MM.1S (cell line): ENCODE data around the gene NCSTN.

Experiments used
- DNase-seq: peaks from one replicate; pipeline ENCODE4 v3.0.0-alpha.2; 2015
- H2AFZ ChIP-seq: fragments of 300-600 bp; sonication (generic); 2 replicates; pipeline ENCODE4 v1.6.0; 2016; ENCODE audit warnings: antibody characterized with exemption, low read length
- H3F3A ChIP-seq: fragments of 300-600 bp; sonication (generic); 2 replicates; pipeline ENCODE4 v1.6.1; 2016; ENCODE audit warnings: mild to moderate bottlenecking, antibody characterized with exemption, low read length, moderate library complexity, mixed read lengths; ENCODE audit not compliant: insufficient read depth
- H3K27ac ChIP-seq: fragments of 300-600 bp; sonication (generic); 2 replicates; pipeline ENCODE4 v1.5.1; 2016; ENCODE audit warnings: mild to moderate bottlenecking, low read length
- H3K27me3 ChIP-seq: fragments of 300-600 bp; sonication (generic); replicated peaks from 2 replicates; pipeline ENCODE4 v1.6.0; 2016; ENCODE audit warnings: low read length; ENCODE audit not compliant: insufficient read depth
- H3K36me3 ChIP-seq: fragments of 300-600 bp; sonication (generic); replicated peaks from 2 replicates; pipeline ENCODE4 v1.6.1; 2016; ENCODE audit warnings: mild to moderate bottlenecking, low read length, mixed read lengths; ENCODE audit not compliant: insufficient read depth
- H3K4me1 ChIP-seq: fragments of 300-600 bp; sonication (generic); 2 replicates; pipeline ENCODE4 v1.6.1; 2016; ENCODE audit warnings: low read length, mixed read lengths
- H3K4me2 ChIP-seq: fragments of 300-600 bp; sonication (generic); 2 replicates; pipeline ENCODE4 v1.6.0; 2016; ENCODE audit warnings: low read depth, low read length
- H3K4me3 ChIP-seq: fragments of 300-600 bp; sonication (generic); 2 replicates; pipeline ENCODE4 v1.5.1; 2016; ENCODE audit warnings: low read length, mixed read lengths
- H3K79me2 ChIP-seq: fragments of 300-600 bp; sonication (generic); 2 replicates; pipeline ENCODE4 v1.6.1; 2016; ENCODE audit warnings: mixed run types, low read length, mixed read lengths
- H3K9ac ChIP-seq: fragments of 300-600 bp; sonication (generic); 2 replicates; pipeline ENCODE4 v1.6.1; 2016; ENCODE audit warnings: low read length, mixed read lengths
- H3K9me2 ChIP-seq: fragments of 300-600 bp; sonication (generic); replicated peaks from 2 replicates; pipeline ENCODE4 v1.6.1; 2016; ENCODE audit warnings: mild to moderate bottlenecking, low read length, mixed read lengths; ENCODE audit not compliant: insufficient read depth
- H3K9me3 ChIP-seq: fragments of 300-600 bp; sonication (generic); replicated peaks from 2 replicates; pipeline ENCODE4 v1.6.1; 2016; ENCODE audit warnings: mild to moderate bottlenecking, low read length, mixed read lengths; ENCODE audit not compliant: insufficient read depth
- H4K20me1 ChIP-seq: fragments of 300-600 bp; sonication (generic); 2 replicates; pipeline ENCODE4 v1.6.1; 2016; ENCODE audit warnings: mild to moderate bottlenecking, low read length, moderate library complexity, mixed read lengths; ENCODE audit not compliant: insufficient read depth
- CTCF ChIP-seq: fragments of 300-600 bp; sonication (generic); IDR thresholded peaks from 2 replicates; pipeline ENCODE4 v1.5.1; 2016; ENCODE audit warnings: antibody characterized with exemption, low read length, mixed read lengths
- EZH2 ChIP-seq: fragments of 300-600 bp; sonication (generic); optimal IDR thresholded peaks from 2 replicates; pipeline ENCODE3; 2017; ENCODE audit warnings: low read depth, mild to moderate bottlenecking, antibody characterized with exemption, low read length, mixed read lengths
- EZH2phosphoT487 ChIP-seq: fragments of 300-600 bp; sonication (generic); IDR thresholded peaks from 2 replicates; pipeline ENCODE4 v1.6.1; 2018; ENCODE audit warnings: antibody characterized with exemption, low read length

NCSTN gene

GRCh38 chr1:160357286-160358002 is 14.3 kb downstream of the NCSTN start:
- no peak for TF ChIP-seq EZH2
- no peak for TF ChIP-seq CTCF
- no peak for TF ChIP-seq EZH2phosphoT487
- no peaks in the 10 kb centered on the region for H3K9me3 ChIP-seq
- no peak overlapping the region for H3K4me2 ChIP-seq
- H3K4me3 ChIP-seq, result no peak overlapping the region
- H4K20me1 ChIP-seq, result no peaks in the 10 kb centered on the region
- H2AFZ ChIP-seq, result no peak overlapping the region
- DNase-seq, result no peak
- H3K79me2 ChIP-seq, result no peaks in the 10 kb centered on the region
- H3K4me1 ChIP-seq, result no peaks in the 10 kb centered on the region
- H3K27ac ChIP-seq, result no peak overlapping the region
- no peaks in the 10 kb centered on the region for H3K27me3 ChIP-seq
- peaks cover 9% of the 10 kb centered on the region; the same call in 1 of the 2 replicates for H3K36me3 ChIP-seq
- no peaks in the 10 kb centered on the region for H3F3A ChIP-seq
- no peak overlapping the region for H3K9ac ChIP-seq
- H3K9me2 ChIP-seq, result no peaks in the 10 kb centered on the region

- no peaks in the 10 kb centered on the region for H3K9me2 ChIP-seq
- H3K9ac ChIP-seq, result no peak overlapping the region
- no peaks in the 10 kb centered on the region for H3K27me3 ChIP-seq
- no peaks in the 10 kb centered on the region for H3K9me3 ChIP-seq
- no peaks in the 10 kb centered on the region for H3K79me2 ChIP-seq
- no peaks in the 10 kb centered on the region for H3F3A ChIP-seq
- no peaks in the 10 kb centered on the region for H3K4me1 ChIP-seq
- no peak overlapping the region for H3K4me2 ChIP-seq
- H3K27ac ChIP-seq, result no peak overlapping the region
- no peak for DNase-seq
- no peak overlapping the region for H2AFZ ChIP-seq
- no peaks in the 10 kb centered on the region for H4K20me1 ChIP-seq
- no peak overlapping the region for H3K4me3 ChIP-seq
- TF ChIP-seq EZH2phosphoT487, result no peak
- no peak for TF ChIP-seq CTCF
- TF ChIP-seq EZH2, result no peak
- peaks cover 9% of the 10 kb centered on the region; the same call in 1 of the 2 replicates for H3K36me3 ChIP-seq
These were observed 14.9 kb downstream of the NCSTN start for GRCh38 chr1:160358073-160358472.

- H4K20me1 ChIP-seq, result no peaks in the 10 kb centered on the region
- H3F3A ChIP-seq, result no peaks in the 10 kb centered on the region
- H3K9ac ChIP-seq, result no peak overlapping the region
- no peaks in the 10 kb centered on the region for H3K9me3 ChIP-seq
- H3K9me2 ChIP-seq, result no peaks in the 10 kb centered on the region
- no peaks in the 10 kb centered on the region; the same call in 1 of the 2 replicates for H3K36me3 ChIP-seq
- no peak overlapping the region for H3K27ac ChIP-seq
- H3K79me2 ChIP-seq, result no peaks in the 10 kb centered on the region
- H3K27me3 ChIP-seq, result no peaks in the 10 kb centered on the region
- H3K4me3 ChIP-seq, result no peak overlapping the region
- H3K4me2 ChIP-seq, result no peak overlapping the region
- no peak overlapping the region for H2AFZ ChIP-seq
- H3K4me1 ChIP-seq, result no peaks in the 10 kb centered on the region
- DNase-seq, result no peak
- TF ChIP-seq EZH2phosphoT487 (no peak), CTCF (no peak), EZH2 (no peak)
These were observed 16.5 kb downstream of the NCSTN start for GRCh38 chr1:160359559-160360226.
